ENCODE results near the gene SUMO1. TPM values are rescaled to one million over a fixed set of nuclear protein-coding genes. Genes with fewer than 3 reads are reported as not detected.

Gene SUMO1
- total and polyA plus RNA-seq, 2 donors (not counting 3 experiments of a cell fraction or from before 2014, with no cell fraction given): 38.5 to 105 TPM

DNA sequence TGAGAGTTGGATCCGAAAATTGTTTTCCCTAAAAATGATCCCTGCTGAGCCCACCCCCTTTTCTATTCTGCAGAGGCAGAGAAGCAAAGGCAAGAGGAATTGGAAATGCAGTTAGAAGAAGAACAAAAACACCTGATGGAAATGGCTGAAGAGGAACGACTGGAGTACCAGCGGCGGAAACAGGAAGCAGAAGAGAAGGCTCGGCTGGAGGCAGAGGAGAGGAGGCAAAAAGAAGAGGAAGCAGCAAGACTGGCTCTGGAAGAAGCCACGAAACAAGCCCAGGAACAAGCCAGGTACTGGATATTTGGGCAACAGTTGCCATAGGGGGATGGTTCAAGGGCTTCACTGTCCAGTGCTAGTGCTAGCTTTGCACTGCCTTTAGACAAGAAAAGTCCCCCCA, 41.7 kb downstream of the SUMO1 start:
- H3K79me2 ChIP-seq (ENCODE audit: control insufficient read depth, insufficient read depth, low read length): no peaks in the 10 kb centered on the region
- H3K9ac ChIP-seq (replicated peaks; ENCODE audit: extremely low read depth, insufficient read depth, low read length): no peak overlapping the region
- H3K4me3 ChIP-seq (replicated peaks in 1 of 3; ENCODE audit: insufficient read depth in 1 of 3, low read depth in 1 of 3, low read length in 3 of 3): no peak overlapping the region
- no peaks in the 10 kb centered on the region for H3K9me3 ChIP-seq (replicated peaks; ENCODE audit: control insufficient read depth, insufficient read depth, low read length)
- H2AFZ ChIP-seq (ENCODE audit: low read depth, low read length): no peak overlapping the region
- no peaks in the 10 kb centered on the region for H3K9me1 ChIP-seq (replicated peaks; ENCODE audit: control insufficient read depth, extremely low read depth, insufficient read depth, low read length)
- POLR2A ChIA-PET: no interaction called here
- BruUV-seq (replicated peaks): no TSS peak
- no peaks in the 10 kb centered on the region for H3K4me1 ChIP-seq (ENCODE audit: control insufficient read depth, extremely low read depth, insufficient read depth, low read length)
- H3K4me2 ChIP-seq (ENCODE audit: insufficient read depth, low read length): no peak overlapping the region
- no peak overlapping the region for H3K27ac ChIP-seq (ENCODE audit: insufficient read depth, low read depth, low read length)
- TF ChIP-seq POLR2A (IDR thresholded peaks at IDR 0.05; ENCODE audit: low read depth, low read length): no peak
- TF ChIP-seq, protein P1, sequence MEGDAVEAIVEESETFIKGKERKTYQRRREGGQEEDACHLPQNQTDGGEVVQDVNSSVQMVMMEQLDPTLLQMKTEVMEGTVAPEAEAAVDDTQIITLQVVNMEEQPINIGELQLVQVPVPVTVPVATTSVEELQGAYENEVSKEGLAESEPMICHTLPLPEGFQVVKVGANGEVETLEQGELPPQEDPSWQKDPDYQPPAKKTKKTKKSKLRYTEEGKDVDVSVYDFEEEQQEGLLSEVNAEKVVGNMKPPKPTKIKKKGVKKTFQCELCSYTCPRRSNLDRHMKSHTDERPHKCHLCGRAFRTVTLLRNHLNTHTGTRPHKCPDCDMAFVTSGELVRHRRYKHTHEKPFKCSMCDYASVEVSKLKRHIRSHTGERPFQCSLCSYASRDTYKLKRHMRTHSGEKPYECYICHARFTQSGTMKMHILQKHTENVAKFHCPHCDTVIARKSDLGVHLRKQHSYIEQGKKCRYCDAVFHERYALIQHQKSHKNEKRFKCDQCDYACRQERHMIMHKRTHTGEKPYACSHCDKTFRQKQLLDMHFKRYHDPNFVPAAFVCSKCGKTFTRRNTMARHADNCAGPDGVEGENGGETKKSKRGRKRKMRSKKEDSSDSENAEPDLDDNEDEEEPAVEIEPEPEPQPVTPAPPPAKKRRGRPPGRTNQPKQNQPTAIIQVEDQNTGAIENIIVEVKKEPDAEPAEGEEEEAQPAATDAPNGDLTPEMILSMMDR (IDR thresholded peaks at IDR 0.05; ENCODE audit: extremely low read depth in 1 of 2, insufficient read depth in 1 of 2, low read depth in 1 of 2, low read length in 2 of 2): no peak
- no peak for TF ChIP-seq MYC (IDR thresholded peaks at IDR 0.05; ENCODE audit: low read depth, low read length)
- TF ChIP-seq, protein P2, sequence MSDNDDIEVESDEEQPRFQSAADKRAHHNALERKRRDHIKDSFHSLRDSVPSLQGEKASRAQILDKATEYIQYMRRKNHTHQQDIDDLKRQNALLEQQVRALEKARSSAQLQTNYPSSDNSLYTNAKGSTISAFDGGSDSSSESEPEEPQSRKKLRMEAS (IDR thresholded peaks at IDR 0.05; ENCODE audit: insufficient read depth, insufficient read length): no peak
- no peak for TF ChIP-seq FOS (IDR thresholded peaks at IDR 0.05; ENCODE audit: borderline replicate concordance, insufficient read depth, low read length)
- no peak for TF ChIP-seq JUN (IDR thresholded peaks at IDR 0.05; ENCODE audit: borderline replicate concordance, insufficient read depth, insufficient read length, low read depth)
- TF ChIP-seq GATA2 (IDR thresholded peaks at IDR 0.05; ENCODE audit: insufficient read depth, insufficient read length, low read depth, low read length): no peak
- no peak for TF ChIP-seq EZH2 (IDR thresholded peaks at IDR 0.05; ENCODE audit: borderline replicate concordance, low read depth, low read length, severe bottlenecking)
- TF ChIP-seq POLR2AphosphoS5 (IDR thresholded peaks at IDR 0.05; ENCODE audit: insufficient read depth, low read depth, low read length): no peak
- CTCF ChIA-PET: no interaction called here
- H3K36me3 ChIP-seq (ENCODE audit: control insufficient read depth in 2 of 2, extremely low read depth in 1 of 2, insufficient read depth in 2 of 2, low read length in 2 of 2): no peaks in the 10 kb centered on the region
- intact Hi-C loops (cut with micrococcal nuclease): no loop called here
- H3K27me3 ChIP-seq (ENCODE audit: control insufficient read depth in 2 of 2, insufficient read depth in 2 of 2, low read length in 2 of 2): peaks cover 0 to 2% of the 10 kb centered on the region in 2 experiments
- DNase-seq (ENCODE audit: low read depth, low spot score): no peak
- FAIRE-seq: no peak
- no peaks in the 10 kb centered on the region for H4K20me1 ChIP-seq (replicated peaks; ENCODE audit: control insufficient read depth, extremely low read depth, insufficient read depth, low read length)
- dilution Hi-C loops (cut with MboI; ENCODE audit: extremely low pct_ligation_motif_present, low sequenced_read_pairs): no loop called here
